GM12874 (cell line): ENCODE measurements around the gene MYEF2.

Experiments used
- CTCF ChIP-seq: IDR thresholded peaks from 2 replicates; pipeline ENCODE4 v1.5.1; 2011; ENCODE audit warnings: low read depth, mild to moderate bottlenecking, control low read depth, low read length, moderate library complexity; ENCODE audit not compliant: insufficient read depth

The MYEF2 gene

GRCh38 chr15:48177766-48178647, at the start of gene MYEF2:
MYEF2 (minus strand) TSS chr15:48178295; CDS start chr15:48178237, 58 bp downstream.
- no peak for TF ChIP-seq CTCF

GRCh38 chr15:48225771-48226170, 47.7 kb upstream of the MYEF2 start:
- TF ChIP-seq CTCF, result no peak

- TF ChIP-seq CTCF, result no peak
Observed at GRCh38 chr15:48222627-48223026, 44.5 kb upstream of the MYEF2 start.

- no peak for TF ChIP-seq CTCF
Observed at GRCh38 chr15:48221885-48222284, 43.8 kb upstream of the MYEF2 start.

- TF ChIP-seq CTCF, result no peak
Observed at GRCh38 chr15:48221261-48221660, 43.2 kb upstream of the MYEF2 start.

- no peak for TF ChIP-seq CTCF
Observed at GRCh38 chr15:48205981-48206380, 27.9 kb upstream of the MYEF2 start, which contains the start of gene SLC12A1. SLC12A1 (plus strand) TSS chr15:48206302; CDS start chr15:48207720, 1,418 bp downstream.

- TF ChIP-seq CTCF, result no peak
Observed at GRCh38 chr15:48202068-48202467, 24.0 kb upstream of the MYEF2 start.
